ENCODE measurements around the gene RRP1.

The RRP1 gene

DNA sequence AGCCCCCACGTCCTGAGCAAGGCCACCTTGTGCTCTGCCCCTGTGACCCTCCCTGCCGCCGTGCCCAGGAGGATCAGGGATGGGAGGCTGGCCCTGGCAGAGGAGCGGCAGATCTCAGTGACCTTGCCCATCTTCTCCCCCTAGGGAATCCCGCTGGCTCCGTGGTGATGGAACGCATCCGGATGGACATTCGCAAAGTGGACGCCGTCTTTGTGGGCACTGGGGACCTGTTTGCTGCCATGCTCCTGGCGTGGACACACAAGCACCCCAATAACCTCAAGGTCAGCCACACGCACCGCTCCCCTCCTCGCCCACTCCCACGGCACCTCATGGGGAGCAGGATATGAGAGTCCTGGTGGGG, 36.0 kb upstream of the RRP1 start:
- WGBS (ENCODE audit: extremely low coverage, insufficient coverage, insufficient read length): no CpG with 5 or more reads among the region's 16 CpGs
- no peak overlapping the region for H2AK5ac ChIP-seq (ENCODE audit: low read length)
- no peak overlapping the region for H4K8ac ChIP-seq (ENCODE audit: low read depth, low read length)

DNA sequence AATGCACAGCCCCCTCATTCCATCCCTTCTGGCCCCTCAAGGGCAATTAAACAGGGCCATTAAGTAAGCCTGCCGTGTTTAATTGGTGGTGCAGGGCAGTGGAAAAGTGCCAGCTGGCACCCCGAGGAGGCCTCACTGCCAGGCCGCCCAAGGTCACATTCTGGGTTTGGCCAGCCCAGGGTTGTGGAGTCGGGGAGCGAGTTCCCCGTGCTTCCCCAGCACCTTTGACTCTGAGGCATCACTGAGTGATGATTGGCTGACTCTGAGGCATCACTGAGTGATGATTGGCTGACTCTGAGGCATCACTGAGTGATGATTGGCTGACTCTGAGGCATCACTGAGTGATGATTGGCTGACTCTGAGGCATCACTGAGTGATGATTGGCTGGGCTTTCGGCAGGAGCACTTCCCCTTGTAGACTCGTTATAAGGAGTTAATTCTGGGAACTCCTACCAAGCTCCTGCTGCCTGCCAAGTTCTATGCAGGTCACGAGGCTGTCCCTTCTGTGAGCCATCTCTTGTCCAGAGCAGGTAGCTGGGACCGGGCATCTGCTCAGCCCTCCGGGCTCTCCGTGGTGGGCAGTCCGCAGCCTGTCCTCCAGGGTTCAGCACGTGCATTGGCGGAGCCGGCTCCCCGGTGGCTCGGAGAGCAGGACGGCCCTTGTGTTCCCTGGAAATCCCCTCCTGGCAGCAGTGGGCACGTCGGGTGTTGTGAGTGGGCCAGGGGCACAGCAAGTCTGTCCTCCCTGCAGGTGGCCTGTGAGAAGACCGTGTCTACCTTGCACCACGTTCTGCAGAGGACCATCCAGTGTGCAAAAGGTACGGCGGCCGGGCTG, 34.2 kb upstream of the RRP1 start:
- Histone ChIP-seq H3K18ac (ENCODE audit: low read length) (no peak overlapping the region), H3K4ac (ENCODE audit: low read depth, low read length) (no peak overlapping the region), H4K12ac (ENCODE audit: low read depth, low read length) (no peak overlapping the region), H3K4me3 (ENCODE audit: low read depth, low read length) (no peak overlapping the region), H3K23ac (ENCODE audit: low read length) (no peak overlapping the region), H3K27me3 (ENCODE audit: insufficient read depth, low read length) (no peaks in the 10 kb centered on the region), H3K27ac (ENCODE audit: low read depth, low read length) (no peak overlapping the region), H3K4me2 (ENCODE audit: low read length) (no peak overlapping the region), H3K4me1 (ENCODE audit: control insufficient read depth in 1 of 2, insufficient read depth in 2 of 2, low read length in 2 of 2) (no peaks in the 10 kb centered on the region), H2BK120ac (ENCODE audit: insufficient read depth, low read length, poor library complexity) (no peak overlapping the region), H2BK5ac (ENCODE audit: low read depth, low read length, poor library complexity) (no peak overlapping the region), H3K79me1 (ENCODE audit: low read length) (no peaks in the 10 kb centered on the region), H4K8ac (ENCODE audit: low read depth, low read length) (no peak overlapping the region), H2AK5ac (ENCODE audit: low read length) (no peak overlapping the region), H3K14ac (ENCODE audit: low read length) (no peak overlapping the region), H4K91ac (ENCODE audit: low read depth, low read length) (no peak overlapping the region), H2AFZ (ENCODE audit: insufficient read depth, low read length, poor library complexity) (no peak overlapping the region), H3K36me3 (ENCODE audit: control insufficient read depth in 1 of 2, insufficient read depth in 2 of 2, low read length in 2 of 2) (peaks cover 72 to 82% of the 10 kb centered on the region in 2 experiments), H3K9me3 (ENCODE audit: insufficient read depth, low read depth, low read length) (peaks cover 6% of the 10 kb centered on the region), H3K79me2 (ENCODE audit: control insufficient read depth, insufficient read depth, low read length, poor library complexity) (no peaks in the 10 kb centered on the region), H2BK12ac (ENCODE audit: low read length) (no peak overlapping the region), H3K9ac (ENCODE audit: low read length) (no peak overlapping the region)
- no CpG with 5 or more reads among the region's 26 CpGs for WGBS (ENCODE audit: extremely low coverage, insufficient coverage, insufficient read length)
- no peak for DNase-seq

More for the DNA sequence above, 36.0 kb upstream of the RRP1 start:
- Histone ChIP-seq H3K9me3 (ENCODE audit: insufficient read depth, low read depth, low read length) (peaks cover 6% of the 10 kb centered on the region), H3K4me1 (ENCODE audit: control insufficient read depth in 1 of 2, insufficient read depth in 2 of 2, low read length in 2 of 2) (no peaks in the 10 kb centered on the region), H3K18ac (ENCODE audit: low read length) (no peak overlapping the region), H3K4me3 (ENCODE audit: low read depth, low read length) (no peak overlapping the region), H3K4ac (ENCODE audit: low read depth, low read length) (no peak overlapping the region), H3K79me1 (ENCODE audit: low read length) (no peaks in the 10 kb centered on the region), H4K12ac (ENCODE audit: low read depth, low read length) (no peak overlapping the region), H3K79me2 (ENCODE audit: control insufficient read depth, insufficient read depth, low read length, poor library complexity) (no peaks in the 10 kb centered on the region), H3K9ac (ENCODE audit: low read length) (no peak overlapping the region), H2AFZ (ENCODE audit: insufficient read depth, low read length, poor library complexity) (no peak overlapping the region), H3K4me2 (ENCODE audit: low read length) (no peak overlapping the region), H4K91ac (ENCODE audit: low read depth, low read length) (no peak overlapping the region), H3K36me3 (ENCODE audit: control insufficient read depth in 1 of 2, insufficient read depth in 2 of 2, low read length in 2 of 2) (peaks cover 77 to 87% of the 10 kb centered on the region in 2 experiments), H2BK120ac (ENCODE audit: insufficient read depth, low read length, poor library complexity) (no peak overlapping the region), H3K27ac (ENCODE audit: low read depth, low read length) (no peak overlapping the region), H2BK5ac (ENCODE audit: low read depth, low read length, poor library complexity) (no peak overlapping the region), H3K27me3 (ENCODE audit: insufficient read depth, low read length) (no peaks in the 10 kb centered on the region), H2BK12ac (ENCODE audit: low read length) (no peak overlapping the region), H3K23ac (ENCODE audit: low read length) (no peak overlapping the region), H3K14ac (ENCODE audit: low read length) (no peak overlapping the region)
- DNase-seq: no peak

GRCh38 chr21:43755820-43756594, 33.4 kb upstream of the RRP1 start:
- H2AFZ ChIP-seq (ENCODE audit: insufficient read depth, low read length, poor library complexity): no peak overlapping the region
- no peak overlapping the region for H2BK120ac ChIP-seq (ENCODE audit: insufficient read depth, low read length, poor library complexity)
- no peak overlapping the region for H4K8ac ChIP-seq (ENCODE audit: low read depth, low read length)
- no peaks in the 10 kb centered on the region for H3K79me2 ChIP-seq (ENCODE audit: control insufficient read depth, insufficient read depth, low read length, poor library complexity)
- peaks cover 2% of the 10 kb centered on the region for H3K9me3 ChIP-seq (ENCODE audit: insufficient read depth, low read depth, low read length)
- no peak overlapping the region for H4K91ac ChIP-seq (ENCODE audit: low read depth, low read length)
- no peak for DNase-seq
- no peak overlapping the region for H3K4ac ChIP-seq (ENCODE audit: low read depth, low read length)
- no peak overlapping the region for H2BK12ac ChIP-seq (ENCODE audit: low read length)
- H3K4me1 ChIP-seq (ENCODE audit: control insufficient read depth in 1 of 2, insufficient read depth in 2 of 2, low read length in 2 of 2): no peaks in the 10 kb centered on the region
- no peak overlapping the region for H3K9ac ChIP-seq (ENCODE audit: low read length)
- no peak overlapping the region for H4K12ac ChIP-seq (ENCODE audit: low read depth, low read length)
- H2BK5ac ChIP-seq (ENCODE audit: low read depth, low read length, poor library complexity): no peak overlapping the region
- no peak overlapping the region for H3K18ac ChIP-seq (ENCODE audit: low read length)
- H3K4me2 ChIP-seq (ENCODE audit: low read length): no peak overlapping the region
- H3K14ac ChIP-seq (ENCODE audit: low read length): no peak overlapping the region
- H3K36me3 ChIP-seq (ENCODE audit: control insufficient read depth in 1 of 2, insufficient read depth in 2 of 2, low read length in 2 of 2): peaks cover 71 to 79% of the 10 kb centered on the region in 2 experiments
- H3K27me3 ChIP-seq (ENCODE audit: insufficient read depth, low read length): no peaks in the 10 kb centered on the region
- no peak overlapping the region for H2AK5ac ChIP-seq (ENCODE audit: low read length)
- no peak overlapping the region for H3K27ac ChIP-seq (ENCODE audit: low read depth, low read length)
- H3K23ac ChIP-seq (ENCODE audit: low read length): no peak overlapping the region
- no peak overlapping the region for H3K4me3 ChIP-seq (ENCODE audit: low read depth, low read length)
- WGBS (ENCODE audit: extremely low coverage, insufficient coverage, insufficient read length): no CpG with 5 or more reads among the region's 37 CpGs
- no peaks in the 10 kb centered on the region for H3K79me1 ChIP-seq (ENCODE audit: low read length)

DNA sequence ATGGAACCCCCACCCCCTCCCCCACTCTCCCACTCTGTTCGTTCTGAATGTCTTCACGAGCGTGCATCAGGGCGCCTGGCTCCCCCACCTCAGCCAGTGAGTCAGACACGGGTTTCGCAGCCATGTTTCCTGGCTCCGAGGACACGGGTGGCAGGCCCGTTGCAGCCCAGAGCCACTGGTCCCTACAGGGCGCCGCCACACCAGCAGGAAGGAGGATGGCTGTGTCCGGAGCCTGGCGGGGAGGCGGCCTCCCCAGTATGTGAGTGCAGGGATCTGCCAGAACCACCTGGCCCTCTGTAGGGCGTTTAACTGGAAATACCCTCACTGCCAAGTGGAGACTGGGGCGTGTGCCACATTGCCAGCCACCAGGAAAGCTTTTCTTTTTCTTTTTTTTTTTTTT, 31.8 kb upstream of the RRP1 start:
- no peak for DNase-seq
- Histone ChIP-seq H3K27me3 (ENCODE audit: insufficient read depth, low read length) (no peaks in the 10 kb centered on the region), H3K9ac (ENCODE audit: low read length) (no peak overlapping the region), H2BK5ac (ENCODE audit: low read depth, low read length, poor library complexity) (no peak overlapping the region), H4K12ac (ENCODE audit: low read depth, low read length) (no peak overlapping the region), H3K23ac (ENCODE audit: low read length) (no peak overlapping the region), H3K4me3 (ENCODE audit: low read depth, low read length) (no peak overlapping the region), H4K8ac (ENCODE audit: low read depth, low read length) (no peak overlapping the region), H2BK12ac (ENCODE audit: low read length) (no peak overlapping the region), H2BK120ac (ENCODE audit: insufficient read depth, low read length, poor library complexity) (no peak overlapping the region), H3K18ac (ENCODE audit: low read length) (no peak overlapping the region), H3K27ac (ENCODE audit: low read depth, low read length) (no peak overlapping the region), H3K4me1 (ENCODE audit: control insufficient read depth in 1 of 2, insufficient read depth in 2 of 2, low read length in 2 of 2) (no peaks in the 10 kb centered on the region), H3K36me3 (ENCODE audit: control insufficient read depth in 1 of 2, insufficient read depth in 2 of 2, low read length in 2 of 2) (peaks cover 71 to 78% of the 10 kb centered on the region in 2 experiments), H3K4ac (ENCODE audit: low read depth, low read length) (no peak overlapping the region), H3K79me1 (ENCODE audit: low read length) (no peaks in the 10 kb centered on the region), H3K14ac (ENCODE audit: low read length) (no peak overlapping the region), H2AK5ac (ENCODE audit: low read length) (no peak overlapping the region), H2AFZ (ENCODE audit: insufficient read depth, low read length, poor library complexity) (no peak overlapping the region), H3K9me3 (ENCODE audit: insufficient read depth, low read depth, low read length) (peaks cover 2% of the 10 kb centered on the region), H3K4me2 (ENCODE audit: low read length) (no peak overlapping the region), H4K91ac (ENCODE audit: low read depth, low read length) (no peak overlapping the region), H3K79me2 (ENCODE audit: control insufficient read depth, insufficient read depth, low read length, poor library complexity) (no peaks in the 10 kb centered on the region)
- WGBS (ENCODE audit: extremely low coverage, insufficient coverage, insufficient read length): no CpG with 5 or more reads among the region's 16 CpGs
